GM21390 (cell line): Measurements from ENCODE around the gene MAGI2.
"Not testable (repeated sequence)": the region's sequence is repeated elsewhere in the genome, so short reads cannot be mapped to it uniquely, and the experiment has no call there.

ENCODE experiments used
- ATAC-seq: cut with Tn5 transposase; IDR thresholded peaks from one replicate; pipeline ENCODE4 v1.9.1; 2021; ENCODE audit not compliant: unreplicated experiment

MAGI2 gene

DNA sequence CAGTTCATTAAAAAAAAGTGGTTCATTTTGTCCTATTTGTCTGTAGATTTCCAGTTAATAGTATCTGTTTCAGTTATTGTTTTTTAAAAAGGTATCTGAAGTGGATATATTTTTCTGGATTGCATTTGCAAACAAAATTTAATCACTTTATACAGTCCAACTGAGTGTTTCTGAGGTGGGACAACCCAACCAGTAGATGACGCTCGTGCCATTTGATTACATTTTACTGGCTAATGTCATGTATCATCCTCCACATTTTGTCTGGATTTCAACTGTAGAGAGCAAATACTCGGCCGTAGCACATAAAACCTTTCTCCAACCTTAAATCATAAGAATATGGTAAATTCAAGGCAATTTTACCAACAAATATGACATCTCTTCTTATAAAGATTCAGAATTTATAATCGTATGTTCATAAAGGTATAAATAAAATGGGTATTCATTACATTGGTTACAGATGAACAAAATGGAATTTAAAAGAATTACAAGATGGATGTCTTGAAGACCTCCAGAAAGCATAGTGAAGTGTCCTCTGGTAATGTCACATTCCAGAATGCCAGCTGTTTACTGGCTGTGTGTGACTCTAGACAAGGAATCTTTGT, 865.9 kb downstream of the MAGI2 start:
- no peak for ATAC-seq

DNA sequence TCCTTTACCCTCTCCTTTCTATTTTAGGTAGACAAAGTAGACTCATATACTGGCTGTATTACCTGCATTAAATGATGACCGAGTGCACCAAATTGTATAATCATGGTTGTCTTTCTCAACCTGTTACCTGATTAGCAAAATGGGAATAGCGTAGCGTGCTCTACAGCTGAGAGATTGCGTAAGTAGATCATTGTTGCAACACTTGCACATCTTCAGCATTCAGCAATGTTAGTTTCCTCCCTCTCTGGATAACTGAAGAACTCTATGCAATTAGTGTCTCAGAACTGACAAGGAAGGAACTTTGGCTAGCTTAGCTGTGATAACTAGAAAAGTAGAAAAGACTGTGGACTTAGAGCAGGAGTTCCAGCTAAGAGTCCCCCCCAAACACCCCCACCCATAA, 867.5 kb downstream of the MAGI2 start:
- ATAC-seq: no peak

- ATAC-seq: no peak
Observed at GRCh38 chr7:78578686-78579085, 874.8 kb downstream of the MAGI2 start.

DNA sequence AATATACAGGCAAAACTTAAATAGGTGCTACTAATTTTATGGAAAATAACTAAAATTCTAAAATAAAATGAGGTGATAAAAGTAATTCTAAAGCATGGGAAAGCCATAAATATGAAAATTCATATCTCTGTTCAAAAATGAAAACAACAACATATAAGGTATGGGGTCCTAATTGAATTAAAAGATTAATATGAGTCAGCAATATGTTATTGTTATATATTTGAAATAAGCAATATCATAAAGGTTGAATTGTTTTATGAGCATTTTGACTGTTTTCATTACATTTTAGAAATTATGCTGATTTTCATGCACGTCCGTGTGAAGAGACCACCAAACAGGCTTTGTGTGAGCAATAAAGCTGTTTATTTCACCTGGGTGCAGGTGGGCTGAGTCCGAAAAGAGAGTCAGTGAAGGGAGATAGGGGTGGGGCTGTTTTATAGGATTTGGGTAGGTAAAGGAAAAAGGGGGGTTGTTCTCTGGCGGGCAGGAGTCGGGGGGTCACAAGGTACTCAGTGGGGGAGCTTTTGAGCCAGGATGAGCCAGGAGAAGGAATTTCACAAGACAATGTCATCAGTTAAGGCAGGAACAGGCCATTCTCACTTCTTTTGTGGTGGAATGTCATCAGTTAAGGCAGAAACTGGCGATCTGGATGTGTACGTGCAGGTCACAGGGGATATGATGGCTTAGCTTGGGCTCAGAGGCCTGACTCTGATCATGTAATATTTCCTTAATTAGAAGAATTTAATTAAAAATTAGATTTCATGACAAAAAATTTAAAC, 876.1 kb downstream of the MAGI2 start:
- ATAC-seq: not testable (repeated sequence)

DNA sequence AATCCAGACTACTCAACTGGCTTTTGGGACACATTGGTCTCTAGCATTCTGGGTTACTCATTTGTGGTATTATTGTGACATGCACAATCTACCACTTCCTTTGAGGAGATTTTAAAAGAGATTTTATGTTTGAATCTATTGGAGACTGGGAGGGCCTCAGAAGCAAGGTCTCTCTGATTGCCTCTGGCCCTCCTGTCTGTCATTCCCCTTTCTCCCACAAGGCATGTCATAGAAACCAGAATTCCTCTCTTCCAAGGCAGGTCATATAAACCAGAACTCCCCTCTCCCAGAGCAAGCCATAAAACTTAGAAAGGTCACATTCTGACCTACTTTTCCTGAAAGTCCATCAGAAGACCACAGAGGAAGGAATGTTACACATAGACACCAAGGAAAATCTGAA, 877.2 kb downstream of the MAGI2 start:
- ATAC-seq: no peak

- ATAC-seq: no peak
Observed at GRCh38 chr7:78571292-78571691, 882.2 kb downstream of the MAGI2 start.

GRCh38 chr7:78568690-78569089, 884.8 kb downstream of the MAGI2 start:
- ATAC-seq: no peak

DNA sequence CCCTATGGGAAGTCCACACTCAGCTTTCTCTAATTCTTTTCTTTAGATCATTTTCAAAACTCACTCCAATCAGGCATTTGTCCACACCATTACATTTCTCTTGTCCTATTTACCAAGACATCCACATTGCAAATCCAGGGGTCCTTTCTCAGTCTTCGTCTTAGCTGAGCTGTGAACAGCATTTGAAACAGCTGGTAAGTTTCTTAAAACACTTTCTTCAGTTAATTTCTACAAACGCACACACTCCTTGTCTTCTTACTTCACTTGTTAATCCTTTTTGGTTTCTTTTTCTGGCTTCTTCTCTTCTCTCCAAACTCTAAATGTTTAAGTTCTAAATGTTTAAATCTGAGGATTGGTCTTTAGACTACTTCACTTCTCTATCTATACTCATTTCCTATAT, 885.6 kb downstream of the MAGI2 start:
- no peak for ATAC-seq

GRCh38 chr7:78565784-78566183, 887.7 kb downstream of the MAGI2 start:
- ATAC-seq: no peak

- no peak for ATAC-seq
Observed at GRCh38 chr7:78563191-78563590, 890.3 kb downstream of the MAGI2 start.

GRCh38 chr7:78562191-78562590, 891.3 kb downstream of the MAGI2 start:
- ATAC-seq: no peak

GRCh38 chr7:78558566-78558965, 894.9 kb downstream of the MAGI2 start:
- no peak for ATAC-seq

DNA sequence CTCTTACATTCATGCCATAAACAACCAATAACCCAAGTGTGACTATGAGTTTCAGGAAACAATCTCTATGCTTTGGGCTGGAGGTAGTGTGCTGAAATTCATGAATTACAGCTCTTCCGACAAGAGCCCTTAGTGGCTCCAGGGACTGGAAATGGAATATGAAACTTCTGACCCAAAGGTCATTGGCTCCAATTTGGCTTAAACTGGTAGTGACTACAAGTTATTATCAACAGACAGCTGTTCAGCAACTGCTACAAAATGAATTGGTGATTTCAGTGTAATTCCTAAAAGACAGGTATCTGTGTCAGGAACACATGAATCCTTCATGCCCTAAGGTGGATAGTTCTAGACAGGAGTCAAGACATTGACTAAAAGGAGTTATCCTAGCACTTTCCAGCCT, 909.5 kb downstream of the MAGI2 start:
- no peak for ATAC-seq

DNA sequence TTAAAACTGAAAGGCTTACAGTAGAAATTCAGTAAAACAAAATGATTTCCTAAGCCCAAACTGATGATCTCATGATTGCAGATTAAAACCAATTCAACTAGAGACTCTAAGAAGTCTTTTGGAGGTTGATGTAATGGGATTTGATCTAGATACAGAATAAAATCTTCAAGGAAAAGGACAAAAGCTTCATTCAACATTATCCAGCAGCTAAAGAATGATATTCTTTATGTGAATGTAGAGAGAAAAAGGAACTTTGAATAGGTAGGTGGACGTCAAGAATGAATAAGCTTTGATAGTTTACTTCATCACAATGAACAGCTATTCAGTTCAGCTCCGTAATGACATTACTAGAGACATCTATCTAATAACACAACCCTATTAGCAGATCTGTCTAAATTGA, 910.5 kb downstream of the MAGI2 start:
- no peak for ATAC-seq

DNA sequence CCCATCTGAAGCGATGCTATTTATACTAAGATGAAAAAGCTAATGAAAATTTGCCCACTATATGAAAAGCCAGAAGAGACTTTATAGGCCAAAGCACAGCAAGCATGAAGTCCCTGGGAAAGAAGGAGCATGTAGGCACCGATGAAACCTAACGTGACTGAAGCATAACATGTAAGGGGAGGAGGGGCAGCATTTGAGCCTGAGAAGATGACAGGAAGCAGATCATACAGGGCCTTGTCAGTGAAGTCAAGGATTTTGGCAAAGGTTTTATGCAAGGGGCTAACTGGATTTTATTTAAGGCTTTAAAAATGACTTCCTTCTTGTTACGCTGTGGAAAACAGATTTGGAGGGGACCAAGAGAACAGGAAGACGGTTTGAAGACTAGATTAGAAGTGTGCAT, 910.9 kb downstream of the MAGI2 start:
- no peak for ATAC-seq

DNA sequence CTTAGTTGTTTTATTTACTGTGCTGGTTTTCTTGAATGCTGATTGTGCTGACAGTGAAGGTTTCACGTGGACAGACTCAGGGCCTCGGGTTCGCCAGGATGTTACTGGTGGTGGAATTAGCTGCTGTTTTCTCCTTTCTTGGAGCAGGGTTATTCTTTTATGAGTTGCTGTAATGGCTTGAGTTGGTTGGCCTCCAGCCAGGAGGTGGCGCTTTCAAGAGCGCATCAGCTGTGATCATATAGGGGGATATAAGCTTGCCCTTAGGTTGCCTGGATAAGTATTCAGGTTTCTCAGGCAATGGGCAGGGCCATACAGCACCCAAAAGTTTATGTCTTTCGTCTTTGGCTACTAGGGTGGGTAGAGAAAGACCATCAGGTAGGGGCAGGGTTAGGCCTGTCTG, 913.6 kb downstream of the MAGI2 start:
- no peak for ATAC-seq

DNA sequence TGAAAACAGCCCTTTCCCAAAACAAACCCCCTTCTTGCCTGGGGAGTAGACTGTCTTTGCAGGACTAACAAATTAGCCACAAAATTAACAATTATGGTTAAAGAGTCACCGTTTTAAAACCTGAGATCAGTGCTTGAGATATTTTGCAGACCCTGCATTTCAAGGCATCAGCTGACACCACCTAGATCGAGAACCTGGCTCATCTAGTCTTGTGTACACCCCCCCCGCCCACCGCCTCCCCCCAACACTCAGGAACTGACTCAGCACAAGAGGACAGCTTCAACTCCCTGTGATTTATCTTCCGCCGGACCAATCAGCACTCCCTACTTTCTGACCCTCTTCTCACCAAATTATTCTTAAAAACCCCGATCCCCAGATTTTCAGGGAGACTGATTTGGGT, 917.8 kb downstream of the MAGI2 start:
- ATAC-seq: no peak

- ATAC-seq: no peak
Observed at GRCh38 chr7:78530351-78530750, 923.1 kb downstream of the MAGI2 start.

- ATAC-seq: no peak
Observed at GRCh38 chr7:78529392-78529791, 924.1 kb downstream of the MAGI2 start.

DNA sequence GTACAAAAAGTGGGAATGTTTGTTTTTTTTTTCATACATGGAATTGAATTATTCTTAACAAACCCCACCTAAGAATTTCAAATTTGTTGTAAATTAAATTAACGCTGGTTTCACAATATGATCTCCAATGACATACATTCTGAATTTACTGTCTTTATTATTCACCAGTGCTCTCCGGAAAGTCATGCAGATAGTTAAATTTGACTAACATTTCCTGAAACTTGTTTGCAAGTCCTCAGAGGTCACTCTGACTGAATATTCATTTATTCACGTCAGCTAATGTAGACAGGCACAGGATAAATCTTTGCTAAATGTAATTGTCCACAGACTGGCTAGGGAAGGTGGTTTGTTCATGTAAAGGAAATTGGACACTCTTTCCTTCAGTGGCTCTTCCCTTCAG, 924.5 kb downstream of the MAGI2 start:
- ATAC-seq: no peak

- no peak for ATAC-seq
Observed at GRCh38 chr7:78523930-78524329, 929.5 kb downstream of the MAGI2 start.

- no peak for ATAC-seq
Observed at GRCh38 chr7:78521961-78522360, 931.5 kb downstream of the MAGI2 start.

- no peak for ATAC-seq
Observed at GRCh38 chr7:78516450-78516849, 937.0 kb downstream of the MAGI2 start.
